ENCODE results near the gene ZNF324. TPM values are rescaled to one million over a fixed set of nuclear protein-coding genes. Genes with fewer than 3 reads are reported as not detected.
A peak's percentile ranks its signal among the peaks of the same experiment; 100 is the strongest.

The ZNF324 gene
- total RNA-seq (10 to 100 TPM in 1 of 9 donors, 1 to 10 TPM in 8; 4.0 to 10.1 (median 5.3) TPM), polyA plus RNA-seq (1 to 10 TPM; 2.5 to 5.6 TPM)
- long read RNA-seq, donor 1, transcript ZNF324-201 (4 exons, 3,000 nt) = major isoform, 6 of 11 reads
- long read RNA-seq, donor 1, partial matches to known transcripts = 0 of 11 reads
- long read RNA-seq, donor 1, other reads (novel, unspliced or antisense) = 5 of 11 reads
- long read RNA-seq, donor 2, transcript ZNF324-201 (4 exons, 3,000 nt) = major isoform, 19 of 54 reads
- long read RNA-seq, donor 2, partial matches to known transcripts = 30 of 54 reads
- long read RNA-seq, donor 2, other reads (novel, unspliced or antisense) = 5 of 54 reads
- long read RNA-seq, donor 3, transcript ZNF324-201 (4 exons, 3,000 nt) = major isoform, 10 of 13 reads
- long read RNA-seq, donor 3, partial matches to known transcripts = 0 of 13 reads
- long read RNA-seq, donor 3, other reads (novel, unspliced or antisense) = 3 of 13 reads

DNA sequence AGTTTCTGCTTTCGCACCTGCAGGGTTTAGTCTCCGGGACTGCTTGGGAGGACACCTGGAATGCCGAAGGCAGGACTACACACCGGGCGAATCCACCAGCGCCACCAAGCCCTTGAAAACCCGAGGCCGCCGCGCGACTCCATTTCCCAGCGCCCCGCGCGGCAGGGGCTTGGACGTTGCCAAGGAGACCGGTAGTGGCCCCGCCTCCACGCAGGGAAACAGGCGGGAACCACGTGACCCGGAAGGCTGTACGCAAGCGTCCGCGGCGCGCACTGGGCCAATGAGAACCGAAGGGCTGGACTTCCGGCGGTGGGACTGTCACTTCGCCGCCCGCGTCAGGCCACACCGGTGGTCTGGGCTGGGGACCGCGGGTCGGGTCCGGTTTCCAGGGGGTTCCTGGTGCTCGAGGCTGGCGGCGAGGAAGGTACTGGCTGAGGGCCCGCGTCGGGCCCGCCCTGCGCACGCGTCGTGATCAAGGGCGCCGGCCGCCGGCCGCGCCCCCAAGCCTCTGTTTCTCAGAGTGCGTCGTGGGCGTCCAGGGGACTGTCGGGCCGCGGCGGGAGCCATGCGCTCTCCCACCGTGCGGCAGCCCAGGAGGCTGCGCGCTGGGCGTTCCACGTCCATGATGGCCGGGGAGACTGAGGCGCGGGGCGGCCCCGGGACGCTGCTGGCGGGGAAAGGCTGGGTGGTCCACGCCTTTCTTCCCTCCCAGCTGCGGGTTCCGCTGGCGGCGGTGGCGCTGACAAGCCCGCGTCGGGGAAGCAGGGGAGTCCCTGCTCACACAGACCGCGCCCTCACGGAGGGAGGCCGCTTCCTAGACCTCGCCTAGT lies at the start of gene ZNF324:
Gene ZNF324, plus strand, starts transcription at position 321 of the 830 bp plus-strand sequence. CDS start 2,106 bp downstream, outside the sequence.
- peak in 1 of 2 donors; percentile 78 for TF ChIP-seq POLR2A (IDR thresholded peaks at IDR 0.05)
- TF ChIP-seq, protein P1, sequence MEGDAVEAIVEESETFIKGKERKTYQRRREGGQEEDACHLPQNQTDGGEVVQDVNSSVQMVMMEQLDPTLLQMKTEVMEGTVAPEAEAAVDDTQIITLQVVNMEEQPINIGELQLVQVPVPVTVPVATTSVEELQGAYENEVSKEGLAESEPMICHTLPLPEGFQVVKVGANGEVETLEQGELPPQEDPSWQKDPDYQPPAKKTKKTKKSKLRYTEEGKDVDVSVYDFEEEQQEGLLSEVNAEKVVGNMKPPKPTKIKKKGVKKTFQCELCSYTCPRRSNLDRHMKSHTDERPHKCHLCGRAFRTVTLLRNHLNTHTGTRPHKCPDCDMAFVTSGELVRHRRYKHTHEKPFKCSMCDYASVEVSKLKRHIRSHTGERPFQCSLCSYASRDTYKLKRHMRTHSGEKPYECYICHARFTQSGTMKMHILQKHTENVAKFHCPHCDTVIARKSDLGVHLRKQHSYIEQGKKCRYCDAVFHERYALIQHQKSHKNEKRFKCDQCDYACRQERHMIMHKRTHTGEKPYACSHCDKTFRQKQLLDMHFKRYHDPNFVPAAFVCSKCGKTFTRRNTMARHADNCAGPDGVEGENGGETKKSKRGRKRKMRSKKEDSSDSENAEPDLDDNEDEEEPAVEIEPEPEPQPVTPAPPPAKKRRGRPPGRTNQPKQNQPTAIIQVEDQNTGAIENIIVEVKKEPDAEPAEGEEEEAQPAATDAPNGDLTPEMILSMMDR (IDR thresholded peaks at IDR 0.05) = peak in 1 of 12 donors; percentile 17
- Histone ChIP-seq H3K4me1 (peaks cover 4 to 16% (median 13%) of the 10 kb centered on the region in 12 donors), H3K27me3 (no peaks in the 10 kb centered on the region), H3K4me3 (peak within 1 kb of the TSS; percentile 63 to 100 (median 94)), H3K9me3 (no peaks in the 10 kb centered on the region), H3K36me3 (peaks cover 0 to 25% (median 14%) of the 10 kb centered on the region in 9 donors), H3K27ac (peak within 1 kb of the TSS in 11 of 12 donors; percentile 55 to 90 (median 77))
- intact Hi-C loops (cut with DNase I) = loop anchor here in 1 of 10 donors (1.0 kb wide), 1 partner anchor 27 kb away; the partner anchor contains the start of gene ZNF132
- WGBS, 4 donors = 0% methylated on average over 2 to 92 of the region's 92 CpGs
- DNase-seq (peak; percentile 98 to 99 (median 99)), ATAC-seq (peak; percentile 97 to 99 (median 98))

DNA sequence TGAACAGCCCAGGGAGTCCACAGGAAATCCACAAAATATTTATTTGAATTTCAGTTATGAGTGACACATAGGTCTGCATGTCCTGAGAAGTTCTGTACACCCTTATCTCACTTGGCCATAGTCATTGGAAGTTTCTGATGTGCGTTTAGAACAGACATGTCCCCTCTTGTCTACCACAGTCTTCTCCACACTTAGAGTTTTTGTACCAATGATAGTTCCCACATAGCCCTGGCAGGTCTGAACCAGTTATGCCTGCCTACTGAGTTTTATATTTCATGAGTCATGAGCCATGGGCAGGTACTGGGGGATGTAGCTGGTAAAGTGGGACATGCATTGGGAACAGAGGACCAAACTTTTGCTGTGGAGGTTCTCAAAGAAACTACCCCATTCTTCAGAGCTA lies 38.3 kb upstream of the ZNF324 start:
- Histone ChIP-seq H3K27me3 (no peaks in the 10 kb centered on the region), H3K9me3 (peaks cover 4 to 80% (median 57%) of the 10 kb centered on the region in 12 donors), H3K36me3 (peaks cover 0 to 21% (median 5%) of the 10 kb centered on the region in 9 donors), H3K27ac (no peak overlapping the region), H3K4me3 (no peak overlapping the region), H3K4me1 (no peaks in the 10 kb centered on the region)
- intact Hi-C loops (cut with DNase I) = no loop called here
- ATAC-seq = no peak
- TF ChIP-seq, protein P1 (IDR thresholded peaks at IDR 0.05) = no peak
- TF ChIP-seq POLR2A (IDR thresholded peaks at IDR 0.05) = no peak
- 63 to 83% (median 74%) methylated on average over 1 of the region's 1 CpG for WGBS, 4 donors
- DNase-seq = no peak

DNA sequence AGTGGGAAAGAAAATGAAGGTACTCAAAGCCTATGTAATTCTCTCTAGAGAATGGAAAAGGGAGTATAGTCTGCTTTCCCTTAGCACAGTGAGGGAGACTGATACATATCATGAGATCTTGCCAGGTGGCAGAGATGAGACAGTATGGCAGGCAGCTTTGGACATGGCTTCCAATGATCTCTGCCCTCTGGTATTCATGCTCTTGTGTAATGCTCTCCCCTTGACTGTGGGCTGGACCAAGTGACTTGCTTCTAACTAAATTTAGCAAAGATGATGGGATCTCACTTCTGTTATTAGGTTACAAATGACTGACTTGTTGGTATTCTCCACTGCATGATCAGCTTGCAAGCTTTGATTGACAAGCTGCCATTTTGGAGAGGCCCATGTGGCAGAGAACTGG lies 37.1 kb upstream of the ZNF324 start:
- H3K9me3 ChIP-seq = peaks cover 12 to 91% (median 69%) of the 10 kb centered on the region in 12 donors
- no peak overlapping the region for H3K27ac ChIP-seq
- TF ChIP-seq POLR2A (IDR thresholded peaks at IDR 0.05) = no peak
- TF ChIP-seq, protein P1 (IDR thresholded peaks at IDR 0.05) = no peak
- DNase-seq (no peak), ATAC-seq (peak in 1 of 4 donors; percentile 24)
- no peaks in the 10 kb centered on the region for H3K27me3 ChIP-seq
- intact Hi-C loops (cut with DNase I) = no loop called here
- no peak overlapping the region for H3K4me3 ChIP-seq
- H3K36me3 ChIP-seq = peaks cover 11 to 32% (median 16%) of the 10 kb centered on the region in 9 donors
- H3K4me1 ChIP-seq = no peaks in the 10 kb centered on the region
